Smooth muscle cell (in vitro differentiated cells): ENCODE data around the gene MUSTN1. TPM values are rescaled to one million over a fixed set of nuclear protein-coding genes. Genes with fewer than 3 reads are reported as not detected.

Source experiments
- DNase-seq: peaks from one replicate; lab custom pipeline; 2025; ENCODE audit not compliant: unreplicated experiment; lab: John Stamatoyannopoulos, UW
- H2AFZ ChIP-seq: fragments of 200-600 bp; sonication (generic); 2 replicates; pipeline ENCODE4 v1.6.0; 2016; ENCODE audit warnings: antibody characterized with exemption, low read depth, mild to moderate bottlenecking
- H3F3A ChIP-seq: fragments of 200-600 bp; sonication (generic); 2 replicates; pipeline ENCODE4 v1.6.0; 2017; ENCODE audit warnings: antibody characterized with exemption, low read depth
- H3K27ac ChIP-seq: fragments of 200-600 bp; sonication (generic); 2 replicates; pipeline ENCODE4 v1.5.1; 2016; ENCODE audit warnings: low read depth, mild to moderate bottlenecking
- H3K27me3 ChIP-seq: fragments of 200-600 bp; sonication (generic); 2 replicates; pipeline ENCODE4 v1.6.1; 2016; ENCODE audit warnings: low read depth, mild to moderate bottlenecking
- H3K36me3 ChIP-seq: fragments of 200-600 bp; sonication (generic); 2 replicates; pipeline ENCODE4 v1.5.1; 2016; ENCODE audit warnings: low read depth
- H3K4me1 ChIP-seq: fragments of 200-600 bp; sonication (generic); 2 replicates; pipeline ENCODE4 v1.5.1; 2016; ENCODE audit warnings: low read depth
- H3K4me2 ChIP-seq: fragments of 200-600 bp; sonication (generic); 2 replicates; pipeline ENCODE4 v1.6.0; 2016; ENCODE audit warnings: mild to moderate bottlenecking
- H3K4me3 ChIP-seq: fragments of 200-600 bp; sonication (generic); 2 replicates; pipeline ENCODE4 v1.5.1; 2016; ENCODE audit warnings: mild to moderate bottlenecking
- H3K79me2 ChIP-seq: fragments of 200-600 bp; sonication (generic); 2 replicates; pipeline ENCODE4 v1.6.0; 2016; ENCODE audit warnings: low read depth, mild to moderate bottlenecking
- H3K9ac ChIP-seq: fragments of 200-600 bp; sonication (generic); 2 replicates; pipeline ENCODE4 v1.6.0; 2016; ENCODE audit warnings: low read depth
- H3K9me3 ChIP-seq: fragments of 200-600 bp; sonication (generic); replicated peaks from 2 replicates; pipeline ENCODE4 v1.5.1; 2016; ENCODE audit warnings: low read depth
- H4K20me1 ChIP-seq: fragments of 200-600 bp; sonication (generic); 2 replicates; pipeline ENCODE4 v1.6.0; 2016; ENCODE audit warnings: low read depth
- WGBS: methylation state at CpG from one replicate; pipeline ENCODE4 v1.1.7; 2016; ENCODE audit warnings: low lambda C conversion rate; 5-methylcytosine and 5-hydroxymethylcytosine counted together
- polyA plus RNA-seq: library from polyadenylated mRNA; unstranded; fragments of >200 nt; fragmentation: Nextera tagmentation; extraction: Ambion mirVana; gene quantifications from 2 replicates; pipeline ENCODE4 v1.2.1, GENCODE V29; 2016
- total RNA-seq: library from RNA; depleted of rRNA; stranded (reverse); fragments of >200 nt; gene quantifications from 2 replicates; pipeline ENCODE4 v1.2.3, GENCODE V29; 2014
- TF ChIP-seq, protein P1 (sequence below): fragments of 200-600 bp; sonication (generic); IDR thresholded peaks from 2 replicates; pipeline ENCODE4 v1.5.1; 2017; ENCODE audit warnings: borderline replicate concordance, mild to moderate bottlenecking, antibody characterized with exemption; ENCODE audit not compliant: insufficient read depth, poor library complexity, severe bottlenecking

The MUSTN1 gene
- total and polyA plus RNA-seq, 2 experiments from 2014 or later, result 0.30 to 2.2 TPM

DNA sequence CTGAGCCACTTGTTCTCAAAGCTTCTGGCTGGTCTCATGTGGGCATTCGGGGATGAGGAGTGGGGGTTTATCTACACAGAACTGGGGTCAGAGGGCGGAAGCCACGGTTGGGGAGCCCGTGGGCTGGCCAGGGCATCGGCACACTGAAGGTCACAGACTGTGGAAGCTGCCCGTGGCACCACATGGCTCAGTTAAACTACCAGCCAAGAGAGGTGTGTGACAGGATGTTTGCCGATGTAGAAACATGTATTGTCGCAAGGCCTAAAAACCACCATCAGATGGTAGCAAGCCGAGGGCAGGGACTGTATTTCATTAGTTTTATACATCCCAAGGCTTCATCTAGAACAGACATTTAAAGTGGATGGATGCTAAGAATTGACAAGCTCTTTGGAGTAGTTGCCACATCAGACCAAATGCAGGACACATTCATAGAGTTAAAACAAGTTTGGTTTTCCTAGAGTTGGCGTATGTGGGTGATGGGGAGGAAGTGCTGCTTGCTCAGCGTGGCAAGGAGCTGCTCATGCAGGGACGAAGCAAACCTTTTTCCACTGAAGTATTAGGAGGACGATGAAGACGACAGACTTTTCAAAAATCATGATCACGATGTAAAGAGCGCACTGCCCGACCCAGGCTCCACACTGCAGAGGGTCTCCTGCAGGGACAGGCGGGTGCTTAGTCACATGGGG lies 9.6 kb upstream of the MUSTN1 start:
- no peak overlapping the region for H3K9ac ChIP-seq
- WGBS, result 93% methylated on average over 18 of the region's 18 CpGs

DNA sequence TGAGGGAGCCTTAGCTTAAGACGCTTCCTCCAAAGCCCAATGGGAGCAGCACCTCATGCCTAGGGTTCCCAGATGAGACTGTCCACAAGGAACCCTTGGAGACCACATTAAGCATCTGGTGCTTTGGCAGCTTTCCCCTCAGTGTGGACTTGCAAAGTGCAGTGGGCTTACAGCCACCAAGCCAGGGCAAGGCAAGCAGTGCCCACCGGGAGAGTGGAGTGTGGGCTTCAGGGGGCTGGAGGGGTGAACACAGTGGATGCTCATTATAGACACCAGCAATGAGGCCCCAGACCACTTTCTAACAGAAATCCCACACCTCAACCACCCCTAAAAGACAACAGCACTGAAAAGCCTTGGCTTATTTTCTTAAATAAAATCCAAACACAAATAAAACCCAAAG lies 9.1 kb upstream of the MUSTN1 start:
- Histone ChIP-seq H2AFZ (no peak overlapping the region), H3K4me2 (no peak overlapping the region), H3K9ac (no peak overlapping the region), H4K20me1 (no peaks in the 10 kb centered on the region), H3F3A (no peaks in the 10 kb centered on the region), H3K4me1 (no peaks in the 10 kb centered on the region), H3K79me2 (no peaks in the 10 kb centered on the region), H3K9me3 (no peaks in the 10 kb centered on the region), H3K27ac (no peak overlapping the region), H3K36me3 (no peaks in the 10 kb centered on the region), H3K4me3 (no peak overlapping the region), H3K27me3 (no peaks in the 10 kb centered on the region)
- DNase-seq, result no peak
- 93% methylated on average over 2 of the region's 2 CpGs for WGBS
- TF ChIP-seq, protein P1, sequence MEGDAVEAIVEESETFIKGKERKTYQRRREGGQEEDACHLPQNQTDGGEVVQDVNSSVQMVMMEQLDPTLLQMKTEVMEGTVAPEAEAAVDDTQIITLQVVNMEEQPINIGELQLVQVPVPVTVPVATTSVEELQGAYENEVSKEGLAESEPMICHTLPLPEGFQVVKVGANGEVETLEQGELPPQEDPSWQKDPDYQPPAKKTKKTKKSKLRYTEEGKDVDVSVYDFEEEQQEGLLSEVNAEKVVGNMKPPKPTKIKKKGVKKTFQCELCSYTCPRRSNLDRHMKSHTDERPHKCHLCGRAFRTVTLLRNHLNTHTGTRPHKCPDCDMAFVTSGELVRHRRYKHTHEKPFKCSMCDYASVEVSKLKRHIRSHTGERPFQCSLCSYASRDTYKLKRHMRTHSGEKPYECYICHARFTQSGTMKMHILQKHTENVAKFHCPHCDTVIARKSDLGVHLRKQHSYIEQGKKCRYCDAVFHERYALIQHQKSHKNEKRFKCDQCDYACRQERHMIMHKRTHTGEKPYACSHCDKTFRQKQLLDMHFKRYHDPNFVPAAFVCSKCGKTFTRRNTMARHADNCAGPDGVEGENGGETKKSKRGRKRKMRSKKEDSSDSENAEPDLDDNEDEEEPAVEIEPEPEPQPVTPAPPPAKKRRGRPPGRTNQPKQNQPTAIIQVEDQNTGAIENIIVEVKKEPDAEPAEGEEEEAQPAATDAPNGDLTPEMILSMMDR, result no peak

More for the DNA sequence above, 9.6 kb upstream of the MUSTN1 start:
- Histone ChIP-seq H3K27ac (no peak overlapping the region), H3K4me1 (no peaks in the 10 kb centered on the region), H4K20me1 (no peaks in the 10 kb centered on the region), H3F3A (no peaks in the 10 kb centered on the region), H3K4me3 (no peak overlapping the region), H3K79me2 (no peaks in the 10 kb centered on the region), H3K4me2 (no peak overlapping the region), H3K27me3 (no peaks in the 10 kb centered on the region), H2AFZ (no peak overlapping the region), H3K36me3 (no peaks in the 10 kb centered on the region), H3K9me3 (no peaks in the 10 kb centered on the region)
- TF ChIP-seq, protein P1, result no peak
- no peak for DNase-seq

DNA sequence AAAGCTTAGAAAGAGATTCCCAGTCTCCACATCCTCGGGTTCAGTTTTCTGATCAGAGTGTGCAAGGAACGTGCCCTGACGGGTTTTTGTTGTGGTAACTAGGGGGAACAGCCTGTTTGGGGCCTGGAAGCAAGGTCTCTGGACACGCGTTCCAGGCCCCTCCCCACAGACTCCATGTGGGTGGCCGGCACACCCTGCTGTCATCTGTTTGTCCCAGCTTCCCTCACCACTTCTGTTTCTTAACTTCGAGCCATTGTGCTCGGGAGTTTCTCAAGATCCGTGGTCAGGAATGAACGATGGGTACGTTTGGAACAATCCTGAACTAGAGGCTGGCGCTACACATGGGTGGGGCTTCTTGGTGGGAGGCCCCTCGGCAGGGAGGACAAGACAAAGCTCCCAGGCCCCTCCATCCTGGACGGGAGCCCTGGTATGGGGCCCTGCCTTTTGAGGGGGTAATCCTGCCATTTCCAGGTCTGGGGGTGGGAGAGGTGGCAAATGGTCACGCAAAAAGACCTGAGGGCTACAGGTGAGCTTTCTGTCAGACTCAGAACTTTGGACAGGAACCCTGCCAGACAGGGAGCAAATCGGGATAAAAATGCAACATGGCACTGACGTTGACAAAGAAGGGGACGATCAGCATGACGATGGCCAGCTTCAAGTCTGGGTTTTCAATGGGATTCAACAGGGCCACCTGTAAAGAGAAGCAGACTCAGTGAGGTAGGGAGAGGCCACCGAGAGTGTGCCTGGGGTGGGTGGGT lies 8.5 kb upstream of the MUSTN1 start:
- no peak overlapping the region for H2AFZ ChIP-seq
- no peaks in the 10 kb centered on the region for H3F3A ChIP-seq
- no peak overlapping the region for H3K9ac ChIP-seq
- no peak overlapping the region for H3K4me3 ChIP-seq
- 79% methylated on average over 20 of the region's 20 CpGs for WGBS
- H3K9me3 ChIP-seq, result no peaks in the 10 kb centered on the region
- H3K27ac ChIP-seq, result no peak overlapping the region
- no peaks in the 10 kb centered on the region for H3K36me3 ChIP-seq
- TF ChIP-seq, protein P1, result no peak
- no peaks in the 10 kb centered on the region for H3K79me2 ChIP-seq
- no peak overlapping the region for H3K4me2 ChIP-seq
- DNase-seq, result no peak
- H4K20me1 ChIP-seq, result no peaks in the 10 kb centered on the region
- no peaks in the 10 kb centered on the region for H3K4me1 ChIP-seq
- H3K27me3 ChIP-seq, result no peaks in the 10 kb centered on the region

DNA sequence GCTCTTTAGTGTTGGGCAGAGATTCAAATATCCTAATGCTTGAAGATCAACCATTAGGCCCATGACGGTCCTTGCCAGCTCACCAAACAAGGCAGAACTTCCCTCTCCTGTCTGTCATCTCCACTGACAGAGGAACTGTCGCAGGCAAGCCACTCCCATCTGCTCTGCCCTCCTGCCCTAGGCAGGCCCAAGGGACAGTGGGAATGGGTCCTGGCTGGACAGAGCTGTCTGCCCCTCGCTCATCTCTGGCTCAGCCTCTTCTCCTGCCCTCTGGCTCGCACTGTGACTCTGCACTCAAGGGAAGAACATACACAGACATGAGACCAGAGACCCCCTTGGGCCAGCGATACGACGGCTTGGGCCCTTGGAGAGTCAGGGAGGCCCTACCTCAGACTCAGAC lies 7.6 kb upstream of the MUSTN1 start:
- 82% methylated on average over 7 of the region's 7 CpGs for WGBS
- Histone ChIP-seq H3K27ac (no peak overlapping the region), H3K36me3 (no peaks in the 10 kb centered on the region)

More for the DNA sequence above, 7.6 kb upstream of the MUSTN1 start:
- Histone ChIP-seq H3K9ac (no peak overlapping the region), H3F3A (no peaks in the 10 kb centered on the region), H3K27me3 (no peaks in the 10 kb centered on the region), H3K4me2 (no peak overlapping the region), H2AFZ (no peak overlapping the region), H3K4me1 (no peaks in the 10 kb centered on the region), H4K20me1 (no peaks in the 10 kb centered on the region), H3K79me2 (no peaks in the 10 kb centered on the region), H3K9me3 (no peaks in the 10 kb centered on the region), H3K4me3 (no peak overlapping the region)
- TF ChIP-seq, protein P1, result no peak
- DNase-seq, result no peak
